ENCODE measurements around the gene UMODL1. TPM values are rescaled to one million over a fixed set of nuclear protein-coding genes. Genes with fewer than 3 reads are reported as not detected.

Gene UMODL1
- total RNA-seq, 1 donor from 2014 or later, result 0.49 TPM

DNA sequence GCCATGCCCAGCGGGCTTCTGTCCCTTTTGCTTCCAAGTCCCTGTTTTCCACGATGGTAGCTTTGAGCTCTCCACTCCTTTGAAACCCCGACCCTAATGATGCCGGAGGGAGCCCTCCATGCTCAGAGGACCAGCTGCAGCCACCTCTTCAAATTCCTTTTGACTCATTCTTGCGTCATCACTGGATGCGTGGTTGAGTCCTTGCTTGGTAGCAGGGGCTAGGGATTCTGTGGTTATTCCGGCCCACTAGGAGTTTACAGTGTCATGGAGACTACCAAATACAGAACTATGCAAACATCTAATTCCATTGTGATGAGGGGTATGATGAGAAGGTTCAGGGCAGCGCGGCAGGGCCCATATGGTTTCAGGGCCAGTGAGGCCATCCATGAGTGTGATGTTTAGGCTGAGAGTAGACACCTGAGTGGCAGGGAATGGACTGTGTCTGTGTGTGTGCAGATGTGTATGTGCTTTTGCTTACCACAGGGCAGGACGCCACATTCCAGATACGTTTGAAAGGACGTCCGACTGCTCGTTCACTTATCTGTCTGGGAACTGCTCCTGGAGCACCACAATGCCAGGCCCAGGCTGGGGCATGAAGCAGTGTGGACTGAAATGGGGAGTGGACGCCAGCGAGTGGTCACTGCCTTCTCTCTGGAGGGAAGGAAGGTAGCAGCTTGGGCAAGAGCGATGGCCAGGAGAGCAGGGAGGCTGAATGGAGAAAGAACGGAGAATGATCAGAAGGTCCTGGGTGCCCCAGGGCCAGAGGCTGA lies 30.5 kb upstream of the UMODL1 start:
- TF ChIP-seq, protein P1, sequence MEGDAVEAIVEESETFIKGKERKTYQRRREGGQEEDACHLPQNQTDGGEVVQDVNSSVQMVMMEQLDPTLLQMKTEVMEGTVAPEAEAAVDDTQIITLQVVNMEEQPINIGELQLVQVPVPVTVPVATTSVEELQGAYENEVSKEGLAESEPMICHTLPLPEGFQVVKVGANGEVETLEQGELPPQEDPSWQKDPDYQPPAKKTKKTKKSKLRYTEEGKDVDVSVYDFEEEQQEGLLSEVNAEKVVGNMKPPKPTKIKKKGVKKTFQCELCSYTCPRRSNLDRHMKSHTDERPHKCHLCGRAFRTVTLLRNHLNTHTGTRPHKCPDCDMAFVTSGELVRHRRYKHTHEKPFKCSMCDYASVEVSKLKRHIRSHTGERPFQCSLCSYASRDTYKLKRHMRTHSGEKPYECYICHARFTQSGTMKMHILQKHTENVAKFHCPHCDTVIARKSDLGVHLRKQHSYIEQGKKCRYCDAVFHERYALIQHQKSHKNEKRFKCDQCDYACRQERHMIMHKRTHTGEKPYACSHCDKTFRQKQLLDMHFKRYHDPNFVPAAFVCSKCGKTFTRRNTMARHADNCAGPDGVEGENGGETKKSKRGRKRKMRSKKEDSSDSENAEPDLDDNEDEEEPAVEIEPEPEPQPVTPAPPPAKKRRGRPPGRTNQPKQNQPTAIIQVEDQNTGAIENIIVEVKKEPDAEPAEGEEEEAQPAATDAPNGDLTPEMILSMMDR (IDR thresholded peaks at IDR 0.05), result no peak
- Histone ChIP-seq H3K9me3 (no peaks in the 10 kb centered on the region), H3K4me1 (peaks cover 10% of the 10 kb centered on the region), H3K4me3 (no peak overlapping the region), H3K36me3 (no peaks in the 10 kb centered on the region), H3K27me3 (no peaks in the 10 kb centered on the region), H3K27ac (no peak overlapping the region)
- intact Hi-C loops (cut with DNase I), result no loop called here
- ATAC-seq, result no peak
- no peak for DNase-seq

DNA sequence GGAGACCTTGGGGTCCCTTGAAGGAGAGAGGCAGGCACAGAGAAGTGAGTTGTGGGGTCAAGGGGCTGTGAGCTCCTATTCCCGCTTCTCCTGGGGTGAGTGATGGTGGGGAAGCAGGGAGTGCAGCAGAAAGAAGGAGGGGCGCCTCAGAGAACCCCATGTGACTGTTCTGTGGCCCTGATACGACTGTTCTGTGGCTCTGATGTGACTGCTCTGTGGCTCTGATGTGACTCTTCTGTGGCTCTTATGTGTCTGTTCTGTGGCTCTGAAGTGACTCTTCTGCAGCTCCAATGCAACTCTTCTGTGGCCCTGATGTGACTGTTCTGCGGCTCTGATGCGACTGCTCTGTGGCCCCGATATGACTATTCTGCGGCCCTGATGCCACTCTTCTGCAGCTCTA lies 29.9 kb upstream of the UMODL1 start:
- DNase-seq (no peak), ATAC-seq (no peak)
- intact Hi-C loops (cut with DNase I), result no loop called here
- H3K27ac ChIP-seq, result no peak overlapping the region
- H3K36me3 ChIP-seq, result no peaks in the 10 kb centered on the region
- no peak overlapping the region for H3K4me3 ChIP-seq
- H3K4me1 ChIP-seq, result peaks cover 10% of the 10 kb centered on the region
- H3K9me3 ChIP-seq, result no peaks in the 10 kb centered on the region
- no peaks in the 10 kb centered on the region for H3K27me3 ChIP-seq
- TF ChIP-seq, protein P1 (IDR thresholded peaks at IDR 0.05), result no peak

DNA sequence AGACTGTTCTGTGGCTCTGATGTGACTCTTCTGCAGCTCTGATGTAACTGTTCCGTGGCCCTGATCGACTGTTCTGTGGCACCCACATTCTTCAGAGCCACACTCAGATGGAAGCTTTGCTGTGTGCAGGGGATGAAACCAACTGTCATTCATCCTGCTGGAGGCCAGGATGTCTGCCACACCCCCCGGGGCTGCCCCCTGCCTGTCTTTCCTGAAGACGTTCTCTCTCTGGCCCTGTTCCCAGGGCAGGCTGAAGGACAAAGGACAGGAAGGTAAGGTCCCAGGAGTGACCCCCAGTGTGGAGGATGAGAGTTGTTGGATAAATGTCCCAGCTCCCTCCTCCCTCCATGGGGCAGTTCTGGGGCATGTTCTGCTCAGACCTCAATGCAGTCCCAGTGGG lies 29.4 kb upstream of the UMODL1 start:
- no peak for ATAC-seq
- H3K36me3 ChIP-seq, result no peaks in the 10 kb centered on the region
- H3K4me1 ChIP-seq, result peaks cover 10% of the 10 kb centered on the region
- TF ChIP-seq, protein P1 (IDR thresholded peaks at IDR 0.05), result no peak
- no peak overlapping the region for H3K27ac ChIP-seq
- intact Hi-C loops (cut with DNase I), result no loop called here
- no peak overlapping the region for H3K4me3 ChIP-seq
- H3K27me3 ChIP-seq, result no peaks in the 10 kb centered on the region
- no peaks in the 10 kb centered on the region for H3K9me3 ChIP-seq
- no peak for DNase-seq

DNA sequence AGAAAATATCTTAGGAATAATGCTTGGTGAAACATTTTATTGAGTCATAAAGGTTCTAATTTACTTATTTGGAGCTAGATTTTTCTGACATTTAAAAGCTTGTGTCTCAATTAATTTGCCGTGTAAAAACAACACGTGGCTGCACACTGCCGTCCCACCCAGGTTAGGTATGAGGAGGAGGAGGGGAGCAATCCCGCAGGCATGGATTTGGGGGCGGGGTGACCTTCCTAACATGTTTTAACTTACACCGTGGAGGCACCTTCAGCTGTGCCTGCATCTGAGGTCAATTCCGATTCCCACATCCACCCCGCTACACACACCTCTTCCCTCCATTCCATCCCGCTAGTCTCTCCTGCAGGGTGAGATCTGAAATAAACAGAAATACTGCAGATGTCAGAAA lies 28.5 kb upstream of the UMODL1 start:
- no peaks in the 10 kb centered on the region for H3K9me3 ChIP-seq
- H3K36me3 ChIP-seq, result no peaks in the 10 kb centered on the region
- TF ChIP-seq, protein P1 (IDR thresholded peaks at IDR 0.05), result no peak
- intact Hi-C loops (cut with DNase I), result no loop called here
- no peak overlapping the region for H3K4me3 ChIP-seq
- no peak overlapping the region for H3K27ac ChIP-seq
- H3K27me3 ChIP-seq, result no peaks in the 10 kb centered on the region
- ATAC-seq (no peak), DNase-seq (no peak)
- peaks cover 10% of the 10 kb centered on the region for H3K4me1 ChIP-seq

DNA sequence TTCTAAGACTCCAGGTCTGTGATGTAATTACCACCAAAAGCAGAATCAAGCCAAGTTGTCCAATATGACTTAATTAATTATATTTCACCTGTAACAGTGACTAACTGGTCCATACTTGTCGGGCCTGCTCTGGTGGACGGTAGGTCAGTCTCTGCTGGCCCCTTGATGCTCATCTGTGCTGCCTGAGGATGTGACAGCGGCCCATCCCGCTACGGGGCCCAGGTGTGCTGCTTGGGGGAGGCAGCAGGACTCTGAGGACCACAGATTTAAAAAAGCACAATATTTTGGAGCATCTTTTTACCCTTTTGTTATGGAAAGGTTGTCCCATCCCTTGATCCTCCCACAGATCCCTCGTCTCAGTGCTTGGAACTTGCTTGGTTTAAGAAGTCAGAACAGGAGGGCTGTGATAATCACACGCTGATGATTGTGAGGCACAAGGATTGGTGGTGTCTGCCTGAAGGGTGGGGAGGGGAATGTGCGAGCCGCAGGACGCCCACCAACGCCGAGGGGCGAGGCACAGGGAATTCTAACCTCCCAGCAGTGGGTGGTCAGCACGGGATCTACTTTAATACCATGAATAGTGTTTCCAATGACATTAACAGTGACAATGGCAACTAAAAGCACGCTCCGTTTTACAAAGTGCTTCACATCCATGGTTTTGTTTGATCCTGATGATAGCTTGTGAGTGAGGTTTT lies 27.8 kb upstream of the UMODL1 start:
- H3K9me3 ChIP-seq, result no peaks in the 10 kb centered on the region
- DNase-seq, result no peak
- no peak for ATAC-seq
- H3K4me3 ChIP-seq, result no peak overlapping the region
- H3K27me3 ChIP-seq, result no peaks in the 10 kb centered on the region
- H3K4me1 ChIP-seq, result peaks cover 10% of the 10 kb centered on the region
- intact Hi-C loops (cut with DNase I), result no loop called here
- no peaks in the 10 kb centered on the region for H3K36me3 ChIP-seq
- H3K27ac ChIP-seq, result no peak overlapping the region
- TF ChIP-seq, protein P1 (IDR thresholded peaks at IDR 0.05), result no peak
